GM12892 (cell line): Measurements from ENCODE around the gene POMT1.

Source experiments
- POLR2A ChIP-seq: IDR thresholded peaks from 2 replicates; pipeline ENCODE4 v1.6.1; 2011; ENCODE audit warnings: low read depth, low read length, control low read depth
- TAF1 ChIP-seq: IDR thresholded peaks from 2 replicates; pipeline ENCODE4 v1.6.1; 2011; ENCODE audit warnings: low read depth, mild to moderate bottlenecking, control low read depth, low read length, borderline replicate concordance

- TF ChIP-seq POLR2A (no peak), TAF1 (no peak)
Observed at GRCh38 chr9:131473891-131474290, 28.8 kb upstream of the POMT1 start.
